Head of caudate nucleus (tissue), 42 donors: ENCODE results near the gene GCG.

Experiments used
- DNase-seq, 42 donors: peaks; one replicate each; pipeline versions ENCODE4 v3.0.0 to v3.0.0-alpha.2; 2020 to 2021; ENCODE audit warnings: mixed read lengths in 7 of 42
- intact Hi-C: fragments of 100-400 bp; cut with DNase I; formaldehyde crosslinking; loops from one replicate; pipeline ENCODE4 v1.15.0; 2022

GCG gene

DNA sequence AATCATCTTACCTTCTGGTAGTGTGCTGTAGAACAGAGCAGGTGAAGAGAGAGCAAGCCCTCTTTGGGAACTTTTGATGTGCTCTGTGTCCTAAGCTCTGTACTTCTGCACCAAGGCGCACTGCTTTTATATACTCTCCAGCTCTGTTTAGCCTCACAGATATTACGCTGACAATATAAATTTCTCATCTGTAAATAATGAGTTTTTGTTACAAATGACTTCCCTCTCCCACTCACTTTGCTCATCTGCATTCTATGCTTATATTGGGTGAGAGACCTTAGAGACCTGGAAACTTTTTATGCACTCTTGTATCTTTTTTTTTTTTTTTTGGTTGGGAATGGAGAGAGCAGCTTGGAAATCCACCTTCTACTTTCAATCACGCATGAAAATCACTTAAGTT is at the start of gene GCG:
GCG (minus strand) TSS at position 101 of the 400 bp plus-strand sequence. CDS start 3,069 bp downstream, outside the sequence.
- intact Hi-C loops: no loop called here
- no peak for DNase-seq

DNA sequence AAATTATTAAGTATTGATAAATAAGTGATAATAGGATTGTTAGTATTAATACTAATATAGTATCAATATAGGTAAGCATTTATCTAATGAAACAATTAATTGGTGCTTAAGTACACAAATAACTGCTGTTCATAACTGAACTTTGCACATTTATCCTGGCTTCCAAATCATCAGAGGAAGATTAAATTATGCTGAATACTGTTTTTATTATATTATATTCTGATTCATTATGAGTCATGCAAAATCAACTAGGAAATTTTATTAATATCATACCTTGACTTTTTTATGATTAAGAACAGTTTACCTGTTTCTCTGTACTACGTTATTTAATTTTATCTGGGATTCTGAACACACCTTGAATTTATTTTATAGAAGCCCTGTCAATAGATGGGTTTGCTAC is 48.6 kb upstream of the GCG start:
- no peak for DNase-seq
- intact Hi-C loops: no loop called here

DNA sequence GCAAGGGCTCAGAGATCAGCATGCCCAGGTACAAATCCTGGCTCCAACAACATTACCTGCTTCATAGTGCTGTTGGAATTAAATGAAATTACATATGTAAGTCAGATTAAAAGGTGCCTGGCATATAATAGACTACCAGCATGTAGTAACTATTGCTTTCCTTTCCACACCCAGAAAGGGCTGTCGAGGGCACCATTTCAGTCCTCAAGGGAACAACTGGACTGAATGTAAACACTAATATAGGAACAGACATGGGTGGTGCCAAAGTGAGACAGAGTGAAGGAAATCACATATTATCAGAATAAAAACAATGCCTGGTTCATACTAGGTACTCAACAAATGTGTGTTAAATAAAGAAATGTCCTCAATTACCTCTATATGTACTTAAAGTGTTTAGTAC is 47.9 kb upstream of the GCG start:
- DNase-seq: no peak
- intact Hi-C loops: no loop called here

DNA sequence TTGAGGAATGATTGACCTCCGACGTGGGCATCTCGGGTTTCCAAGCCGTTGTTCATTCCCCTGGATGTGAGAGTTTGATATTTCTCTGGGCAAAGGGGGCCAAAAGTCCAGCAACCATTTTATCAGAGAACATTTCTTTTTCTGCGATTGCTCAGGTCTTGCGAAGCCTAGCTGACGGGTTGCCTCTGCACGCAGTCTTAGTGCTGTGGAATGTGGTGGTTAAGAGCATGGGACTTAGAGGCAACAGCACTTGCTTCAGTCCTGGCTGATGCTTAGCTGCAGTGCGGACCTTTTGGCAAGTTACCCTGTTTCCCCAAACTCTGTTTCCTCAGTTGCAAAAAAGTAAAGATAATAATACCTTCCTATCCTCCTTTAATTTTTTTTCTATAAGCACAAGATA is 46.2 kb upstream of the GCG start:
- no peak for DNase-seq
- intact Hi-C loops: no loop called here

DNA sequence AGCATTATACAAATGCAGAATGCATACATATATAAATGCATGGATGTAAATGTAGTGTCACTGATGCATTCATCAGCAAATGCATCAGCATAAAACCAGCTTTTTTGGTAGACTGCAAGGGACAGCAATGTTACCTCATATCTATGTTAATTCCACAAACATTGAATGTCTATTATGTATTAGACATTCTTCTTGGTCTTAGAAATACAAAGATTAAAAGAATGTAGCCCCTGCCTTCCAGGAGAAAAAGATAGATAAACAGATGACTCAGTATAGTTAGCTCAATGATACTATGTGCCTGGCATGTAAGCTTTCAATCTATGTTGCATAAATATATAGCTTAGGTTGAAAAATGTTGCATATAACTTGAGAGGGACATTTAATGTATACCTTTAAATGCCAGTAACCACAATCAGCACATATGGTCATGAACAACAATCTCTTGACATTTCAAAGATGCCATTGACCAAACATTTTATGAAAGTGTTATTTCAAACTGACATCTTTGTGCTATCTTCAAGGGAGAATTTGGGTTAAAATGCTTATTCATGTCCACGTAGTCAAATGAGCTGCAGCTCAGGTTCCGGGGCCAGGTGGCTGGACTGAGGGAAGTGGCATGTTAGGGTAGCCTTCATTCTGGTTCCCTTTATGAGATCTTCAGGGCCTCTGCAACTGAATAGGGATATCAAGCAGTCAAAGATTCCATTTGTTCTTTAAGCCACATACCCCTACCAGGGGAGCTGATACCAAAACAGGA is 45.2 kb upstream of the GCG start:
- no peak for DNase-seq

DNA sequence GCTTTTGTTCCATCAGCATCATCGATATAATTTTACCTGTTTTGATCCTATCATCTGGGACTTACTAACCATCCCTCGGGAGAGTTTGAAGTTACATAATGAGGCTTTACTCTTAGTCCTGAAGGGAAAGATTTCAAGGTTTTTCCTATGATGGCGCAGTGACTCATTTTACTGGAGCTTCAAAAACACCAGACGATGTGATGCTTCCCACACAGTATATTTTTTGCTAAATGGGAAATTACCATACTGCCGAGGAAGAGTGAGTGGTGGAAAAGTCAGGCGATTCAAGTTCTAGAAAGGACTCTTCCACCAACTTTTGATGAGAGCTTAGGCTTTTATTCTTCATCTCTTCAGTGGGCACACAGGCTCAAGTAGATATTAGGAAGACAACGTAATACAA is 44.6 kb upstream of the GCG start:
- intact Hi-C loops: no loop called here
- peak in 9 of 42 donors; percentile 7 to 64 (median 43) for DNase-seq

More for the DNA sequence above, 45.2 kb upstream of the GCG start:
- intact Hi-C loops: no loop called here

DNA sequence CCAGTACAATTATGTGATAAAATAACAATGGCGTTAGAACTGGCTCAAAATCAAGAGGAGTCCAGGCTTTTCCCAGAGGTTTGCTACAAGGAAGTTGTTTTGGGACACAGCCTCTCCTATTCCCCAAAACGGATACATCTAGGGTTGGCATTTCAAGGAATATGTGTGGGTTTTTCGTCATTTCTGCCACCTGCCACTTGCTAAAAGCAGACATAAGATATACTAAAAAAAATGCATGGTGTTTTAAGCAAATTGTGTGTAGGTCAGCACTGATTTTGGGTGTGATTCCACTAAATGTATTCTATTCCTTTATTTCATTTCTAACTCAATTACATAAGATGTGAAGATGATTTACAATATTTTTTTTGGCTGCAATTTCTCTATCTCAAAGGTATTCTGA is 36.4 kb upstream of the GCG start:
- DNase-seq: no peak
- intact Hi-C loops: no loop called here

DNA sequence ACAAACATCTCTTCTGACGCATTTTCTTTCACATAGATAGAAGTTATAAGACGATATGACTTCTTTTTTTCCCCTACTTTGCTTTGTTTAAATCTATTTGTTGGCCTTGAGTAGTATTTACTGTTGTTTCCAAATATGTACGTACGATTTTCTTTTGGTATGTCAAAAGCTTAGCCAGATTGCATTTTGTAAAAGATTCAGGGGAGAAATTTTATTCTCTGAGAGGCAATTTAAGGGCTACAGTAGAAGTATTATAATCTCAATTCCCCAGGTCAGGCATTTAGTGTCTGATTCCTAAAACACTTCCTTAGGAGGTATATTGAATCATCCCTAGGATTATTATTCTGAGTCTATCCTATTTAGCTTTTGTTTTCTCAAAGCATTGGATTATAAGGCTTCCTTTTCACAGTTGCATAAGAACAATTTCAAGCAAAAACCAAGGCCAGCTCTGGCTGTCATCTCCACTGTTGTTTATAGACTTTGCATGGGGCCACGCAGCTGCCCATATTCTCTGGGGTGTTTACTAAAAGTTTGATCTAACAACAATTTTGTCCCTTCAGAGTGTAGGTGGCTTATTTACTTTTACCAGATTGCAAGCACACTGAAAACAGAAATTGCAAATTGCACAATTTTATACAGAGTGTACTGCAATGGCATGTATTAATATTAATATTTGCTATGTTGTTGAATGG is 33.6 kb upstream of the GCG start:
- no peak for DNase-seq
- intact Hi-C loops: no loop called here

DNA sequence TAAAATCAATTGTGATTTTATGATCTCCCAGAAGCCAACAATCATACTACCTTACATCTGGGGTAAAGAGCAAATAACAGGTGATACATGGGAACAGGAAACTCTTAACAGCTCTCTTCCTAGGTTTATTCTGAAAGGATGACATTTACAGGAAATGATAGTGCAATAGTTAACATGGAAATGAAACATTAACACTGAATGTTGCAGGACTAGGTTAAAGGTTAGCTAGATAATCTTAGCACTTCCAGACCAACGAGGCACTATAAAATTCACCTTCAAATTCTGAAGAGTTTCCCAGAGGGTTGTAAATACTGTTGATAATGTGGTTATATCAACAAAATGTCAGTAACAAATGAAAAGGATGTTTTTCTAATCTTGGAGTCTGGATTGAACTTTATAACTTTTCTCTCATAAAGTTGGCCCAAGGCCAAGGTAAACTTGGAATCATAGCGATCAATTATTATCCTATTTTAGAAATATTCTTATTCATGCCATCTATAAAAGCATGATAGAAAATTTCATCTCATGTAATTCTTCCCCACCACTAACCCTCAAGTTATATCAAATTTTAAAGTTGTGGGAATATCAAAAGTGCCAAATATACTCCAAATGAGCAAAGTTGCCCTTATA is 32.9 kb upstream of the GCG start:
- DNase-seq: no peak
- intact Hi-C loops: no loop called here

DNA sequence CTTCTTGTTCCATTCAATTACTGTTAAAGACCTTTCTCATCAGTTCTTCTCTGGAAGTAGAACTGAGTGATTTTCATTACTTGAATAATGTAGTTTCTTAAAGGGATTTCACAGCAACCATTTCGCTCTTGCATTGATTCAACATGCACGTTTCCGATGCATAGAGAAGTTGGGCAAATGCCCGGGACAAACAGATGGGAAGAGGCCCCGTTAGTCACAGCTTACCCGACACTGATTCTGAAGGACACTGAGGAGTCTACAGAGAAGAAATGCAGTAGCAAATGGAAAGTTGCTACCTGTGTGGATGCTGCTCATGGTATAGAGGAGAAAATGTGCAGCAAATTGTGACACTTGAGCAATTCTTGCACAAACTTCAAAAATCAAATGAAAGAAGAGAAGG is 32.3 kb upstream of the GCG start:
- DNase-seq: no peak
- intact Hi-C loops: no loop called here

DNA sequence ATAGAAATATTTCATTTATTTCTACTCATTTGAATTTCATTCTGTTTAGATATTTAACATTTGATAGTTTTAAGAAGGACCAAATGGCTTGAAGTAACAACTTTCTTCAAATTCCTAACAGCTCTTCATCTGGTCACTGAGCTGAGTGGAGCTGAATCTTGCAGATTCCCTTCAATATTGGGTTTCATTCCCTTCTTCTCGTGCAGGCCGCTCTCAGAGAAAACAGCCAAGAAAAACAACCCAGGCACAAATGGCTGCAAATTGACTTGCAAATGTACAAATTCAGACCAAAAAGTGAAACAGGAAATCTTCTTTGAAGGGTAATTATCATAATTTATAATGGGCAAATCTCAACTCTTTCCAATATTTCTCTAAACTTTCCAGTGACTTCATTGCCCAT is 30.3 kb upstream of the GCG start:
- DNase-seq: no peak
- intact Hi-C loops: no loop called here

DNA sequence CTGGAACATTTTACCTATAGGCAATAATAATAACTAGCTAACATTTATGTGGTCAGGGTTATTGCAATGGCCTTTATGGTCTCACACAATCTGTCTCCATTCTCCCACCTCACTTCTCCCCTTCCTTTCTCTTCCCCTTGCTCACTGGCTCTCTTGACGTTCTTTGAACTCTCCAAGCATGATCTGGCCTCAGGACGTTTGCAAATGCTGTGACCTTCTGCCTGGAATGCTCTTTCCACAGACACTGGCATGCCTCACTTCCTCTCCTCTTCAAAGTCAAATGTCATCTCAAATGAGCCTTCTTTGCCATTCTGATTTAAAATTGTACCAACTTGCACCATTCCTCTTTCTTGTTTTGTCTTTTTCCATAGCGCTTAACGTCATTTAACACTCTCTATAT is 25.3 kb upstream of the GCG start:
- intact Hi-C loops: no loop called here
- no peak for DNase-seq

DNA sequence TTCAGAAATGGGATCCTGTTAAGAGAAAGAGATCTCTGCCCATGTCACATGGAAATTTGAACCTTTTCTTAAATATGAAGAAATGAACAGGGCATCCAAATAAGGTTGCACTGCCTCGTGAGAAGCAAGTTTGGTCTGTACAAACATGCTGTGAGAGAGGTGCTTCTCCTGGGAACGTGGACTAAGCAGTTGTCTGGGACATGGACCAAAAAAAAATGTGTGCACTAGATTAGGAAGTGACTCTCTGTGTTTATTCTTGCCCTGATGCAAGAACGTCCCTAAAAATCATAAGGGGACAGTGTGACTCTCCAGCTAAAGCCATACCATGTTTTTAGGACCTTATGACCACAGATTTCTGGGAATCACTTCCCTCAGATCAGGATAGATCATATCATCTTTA is 23.7 kb upstream of the GCG start:
- DNase-seq: no peak
- intact Hi-C loops: no loop called here

DNA sequence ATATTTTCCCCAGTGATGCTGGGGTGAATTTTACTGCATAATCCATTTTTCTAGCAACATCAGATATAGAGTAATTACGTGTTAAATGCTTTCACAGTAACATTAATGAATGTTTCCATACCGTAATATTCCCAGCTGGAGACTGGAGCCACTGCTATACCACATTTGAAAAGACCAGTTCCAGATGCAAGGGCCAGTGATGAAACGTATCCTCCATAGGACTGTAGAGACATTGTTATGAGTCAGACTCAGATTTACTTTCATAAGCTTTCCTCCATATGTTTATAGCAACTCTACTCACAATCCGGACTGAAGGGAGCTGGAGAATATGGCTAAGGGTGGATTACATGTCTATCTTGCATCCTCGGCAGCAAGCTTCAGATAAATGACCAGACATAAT is 22.7 kb upstream of the GCG start:
- DNase-seq: no peak
- intact Hi-C loops: no loop called here

DNA sequence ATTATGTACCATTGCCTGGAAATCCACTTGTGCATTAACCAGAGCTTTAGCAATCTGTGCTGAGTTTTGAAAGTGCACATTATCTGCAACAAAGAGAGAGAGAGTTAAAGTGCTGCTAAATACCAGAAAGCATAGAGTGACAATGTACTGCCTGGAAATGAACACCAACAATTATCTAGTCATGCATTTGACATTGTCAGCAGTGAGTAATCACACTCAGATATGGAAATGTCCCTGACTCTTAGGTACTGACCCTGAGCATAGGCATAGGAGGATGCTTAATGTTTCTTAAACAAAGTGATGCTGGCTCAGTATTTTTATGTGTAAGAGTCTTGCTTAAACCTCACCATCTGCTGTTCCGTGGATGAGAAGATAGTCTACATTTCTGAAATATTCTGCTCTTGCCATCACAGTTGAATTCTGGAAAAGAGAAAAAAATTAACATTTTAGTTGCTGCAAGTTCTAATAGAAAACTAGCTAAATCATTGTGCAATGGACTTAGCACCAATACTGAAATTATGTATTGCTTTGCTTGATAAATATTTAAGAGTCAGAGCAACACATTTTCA is 20.8 kb upstream of the GCG start:
- no peak for DNase-seq
- intact Hi-C loops: no loop called here

DNA sequence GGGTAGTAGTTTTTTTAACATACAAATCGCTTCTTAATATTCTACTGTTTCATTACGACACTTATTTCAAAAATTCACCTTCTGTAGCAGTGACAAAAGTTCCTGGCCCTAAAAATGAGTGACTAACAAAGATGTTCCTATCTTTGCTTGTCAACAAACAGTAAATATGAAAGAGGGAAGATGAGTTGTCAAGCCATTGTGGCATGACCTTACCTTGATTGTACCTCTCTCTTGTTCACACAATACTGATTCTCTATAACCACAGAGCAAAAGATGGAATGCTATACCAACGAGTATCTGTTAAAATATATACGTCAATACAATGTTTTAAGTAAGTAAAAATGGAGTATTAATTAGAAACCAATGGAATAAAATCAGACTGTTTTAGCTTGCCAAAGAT is 14.7 kb upstream of the GCG start:
- no peak for DNase-seq
- intact Hi-C loops: no loop called here

DNA sequence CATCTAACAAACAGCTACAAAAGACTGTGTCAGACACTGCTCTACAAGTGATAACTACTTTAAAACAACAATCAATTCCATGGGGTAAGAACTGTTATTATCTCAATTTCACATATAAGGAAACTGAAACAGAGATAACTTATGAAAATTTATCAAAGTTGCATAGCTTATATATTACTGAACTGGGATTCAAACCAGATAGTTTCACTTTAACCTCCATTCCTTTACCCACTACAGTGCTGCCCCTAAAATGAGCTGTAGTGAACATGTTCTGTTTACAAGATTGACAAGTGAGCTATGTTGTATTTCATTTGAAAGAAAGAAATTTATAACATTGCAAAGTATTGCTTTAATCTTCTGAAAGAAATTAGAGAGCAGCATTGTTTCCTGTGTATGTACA is 14.1 kb upstream of the GCG start:
- no peak for DNase-seq
- intact Hi-C loops: no loop called here

DNA sequence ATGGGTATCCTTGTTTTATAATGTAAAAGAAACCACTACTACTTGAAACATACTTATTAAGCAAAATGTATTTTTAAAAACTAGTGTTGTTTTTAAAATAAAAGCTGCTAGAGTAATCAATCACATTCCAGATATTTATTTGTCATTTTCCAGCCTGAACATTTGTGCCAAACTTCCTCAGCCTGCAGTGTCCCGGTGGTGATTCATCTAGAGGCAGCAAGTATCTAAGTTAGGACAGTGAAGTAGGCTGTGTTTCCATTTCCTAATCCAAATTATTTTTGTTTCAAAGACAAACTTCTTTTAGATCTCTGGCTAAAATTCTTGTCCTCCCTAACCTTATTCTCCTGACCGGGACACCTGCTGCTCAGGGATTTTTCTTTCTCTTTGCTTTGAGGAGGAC is 12.8 kb upstream of the GCG start:
- intact Hi-C loops: no loop called here
- DNase-seq: no peak

DNA sequence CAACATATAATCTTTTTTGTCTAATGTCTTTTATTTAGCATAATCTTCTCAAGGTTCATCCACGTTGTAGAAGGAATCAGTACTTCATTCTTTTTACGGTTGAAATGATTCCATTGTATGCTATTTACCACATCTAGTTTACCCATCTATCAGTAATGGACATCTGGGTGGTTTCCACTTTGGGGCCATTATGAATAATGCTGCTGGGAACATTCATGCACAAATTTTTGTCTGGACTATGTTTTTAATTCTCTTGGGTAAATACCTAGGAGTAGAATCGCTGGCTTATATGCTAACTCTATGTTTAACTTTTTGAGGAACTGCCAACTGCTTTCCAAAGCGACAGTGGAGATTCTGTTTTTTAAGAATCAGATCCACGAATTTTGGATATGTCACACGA is 7.4 kb upstream of the GCG start:
- no peak for DNase-seq
- intact Hi-C loops: no loop called here

DNA sequence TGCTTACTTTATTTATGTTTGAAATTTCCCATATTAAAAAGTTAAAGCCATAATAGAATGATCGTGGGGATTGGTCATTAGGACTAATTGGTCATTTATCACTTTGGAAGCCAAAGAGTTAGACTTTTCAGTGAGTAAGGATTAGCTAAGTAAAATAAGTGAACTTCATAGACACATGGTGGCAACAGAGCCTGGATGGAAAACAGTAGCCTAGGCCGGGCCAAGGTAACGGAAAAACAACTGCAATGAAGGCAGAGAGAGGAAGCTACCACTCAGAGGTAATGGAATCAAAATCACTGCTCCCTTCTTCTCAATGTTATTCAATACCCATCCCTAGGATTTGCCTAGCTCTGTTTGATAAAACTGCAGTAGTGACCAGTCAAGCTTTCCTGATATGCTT is 4.1 kb upstream of the GCG start:
- intact Hi-C loops: no loop called here
- no peak for DNase-seq
